ENCODE measurements around the gene TNFRSF6B.
"Not testable (repeated sequence)": the region's sequence is repeated elsewhere in the genome, so short reads cannot be mapped to it uniquely, and the experiment has no call there.

The TNFRSF6B gene, protein sequence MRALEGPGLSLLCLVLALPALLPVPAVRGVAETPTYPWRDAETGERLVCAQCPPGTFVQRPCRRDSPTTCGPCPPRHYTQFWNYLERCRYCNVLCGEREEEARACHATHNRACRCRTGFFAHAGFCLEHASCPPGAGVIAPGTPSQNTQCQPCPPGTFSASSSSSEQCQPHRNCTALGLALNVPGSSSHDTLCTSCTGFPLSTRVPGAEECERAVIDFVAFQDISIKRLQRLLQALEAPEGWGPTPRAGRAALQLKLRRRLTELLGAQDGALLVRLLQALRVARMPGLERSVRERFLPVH

DNA sequence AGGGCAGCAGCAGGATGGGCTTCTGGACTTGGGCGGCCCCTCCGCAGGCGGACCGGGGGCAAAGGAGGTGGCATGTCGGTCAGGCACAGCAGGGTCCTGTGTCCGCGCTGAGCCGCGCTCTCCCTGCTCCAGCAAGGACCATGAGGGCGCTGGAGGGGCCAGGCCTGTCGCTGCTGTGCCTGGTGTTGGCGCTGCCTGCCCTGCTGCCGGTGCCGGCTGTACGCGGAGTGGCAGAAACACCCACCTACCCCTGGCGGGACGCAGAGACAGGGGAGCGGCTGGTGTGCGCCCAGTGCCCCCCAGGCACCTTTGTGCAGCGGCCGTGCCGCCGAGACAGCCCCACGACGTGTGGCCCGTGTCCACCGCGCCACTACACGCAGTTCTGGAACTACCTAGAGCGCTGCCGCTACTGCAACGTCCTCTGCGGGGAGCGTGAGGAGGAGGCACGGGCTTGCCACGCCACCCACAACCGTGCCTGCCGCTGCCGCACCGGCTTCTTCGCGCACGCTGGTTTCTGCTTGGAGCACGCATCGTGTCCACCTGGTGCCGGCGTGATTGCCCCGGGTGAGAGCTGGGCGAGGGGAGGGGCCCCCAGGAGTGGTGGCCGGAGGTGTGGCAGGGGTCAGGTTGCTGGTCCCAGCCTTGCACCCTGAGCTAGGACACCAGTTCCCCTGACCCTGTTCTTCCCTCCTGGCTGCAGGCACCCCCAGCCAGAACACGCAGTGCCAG lies at the start of gene TNFRSF6B:
Gene TNFRSF6B (plus strand): TSS at position 25 of the 729 bp plus-strand sequence. CDS start 116 bp downstream, at position 141.
- peak; percentile 3 for DNase-seq (ENCODE audit: low spot score)

- DNase-seq (ENCODE audit: low spot score): no peak
Measured at GRCh38 chr20:63648190-63648589, 48.3 kb upstream of the TNFRSF6B start.

- no peak for DNase-seq (ENCODE audit: low spot score)
Measured at GRCh38 chr20:63648895-63649589, 47.4 kb upstream of the TNFRSF6B start.

GRCh38 chr20:63650486-63650885 lies 46.0 kb upstream of the TNFRSF6B start:
- not testable (repeated sequence) for DNase-seq (ENCODE audit: low spot score)

DNA sequence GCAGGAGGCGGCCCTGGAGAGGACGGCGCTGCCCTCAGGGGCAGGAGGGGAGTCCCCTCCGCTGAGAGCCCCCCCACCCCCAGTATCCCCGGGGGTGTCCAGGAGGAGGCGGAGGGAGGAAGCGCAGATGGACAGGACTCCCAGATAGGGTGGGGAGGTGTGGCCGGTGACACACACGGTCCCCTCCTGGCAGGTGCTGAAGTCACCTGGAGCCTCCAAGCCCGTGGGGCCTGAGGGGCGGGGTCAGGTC lies 44.6 kb upstream of the TNFRSF6B start:
- no peak for DNase-seq (ENCODE audit: low spot score)

DNA sequence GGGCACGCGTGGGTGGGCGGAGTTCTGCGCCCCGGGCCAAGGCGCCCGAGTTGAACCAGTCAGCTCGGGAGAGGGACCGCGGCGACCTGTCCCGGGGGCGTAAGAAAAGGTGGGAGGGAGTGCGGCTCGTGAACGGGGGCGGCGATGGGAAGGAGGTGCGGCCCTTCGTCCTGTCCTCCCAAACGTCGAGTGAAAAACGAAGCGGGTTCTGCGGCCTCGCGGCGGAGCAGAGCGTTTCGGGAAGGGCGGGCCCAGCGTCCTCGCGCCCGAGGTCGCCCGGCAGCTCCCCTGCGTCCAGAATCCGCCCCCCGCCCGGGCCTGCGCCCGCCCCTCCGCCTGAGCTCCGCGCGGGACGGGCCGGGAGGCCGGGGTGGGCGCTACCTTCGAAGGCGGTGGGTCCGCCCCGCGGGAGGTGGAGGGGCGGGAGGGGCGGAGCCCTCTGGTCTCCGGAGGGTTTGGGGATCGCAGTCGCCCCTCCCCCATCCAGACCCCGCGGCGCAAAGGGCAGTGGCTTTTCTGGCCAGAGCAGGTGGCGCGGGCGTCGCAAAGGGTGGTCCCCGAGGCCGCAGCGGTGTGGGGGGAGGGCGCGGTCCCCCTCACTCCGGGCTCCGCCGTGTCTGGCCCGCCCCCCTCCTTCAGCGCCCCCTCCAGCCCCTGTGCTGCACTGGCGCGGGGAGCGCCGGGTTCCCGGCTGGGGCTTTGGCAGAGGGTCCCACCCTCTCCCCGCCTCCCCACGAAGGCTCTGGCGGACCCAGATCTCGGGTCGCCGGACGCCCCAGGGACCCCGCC lies 44.1 kb upstream of the TNFRSF6B start:
- DNase-seq (ENCODE audit: low spot score): no peak

- DNase-seq (ENCODE audit: low spot score): peak; percentile 91
Measured at GRCh38 chr20:63653041-63653973, 43.1 kb upstream of the TNFRSF6B start, which contains the start of gene STMN3. Gene STMN3, minus strand, starts transcription at chr20:63653424. Its CDS starts 79 bp downstream, at chr20:63653345.

DNA sequence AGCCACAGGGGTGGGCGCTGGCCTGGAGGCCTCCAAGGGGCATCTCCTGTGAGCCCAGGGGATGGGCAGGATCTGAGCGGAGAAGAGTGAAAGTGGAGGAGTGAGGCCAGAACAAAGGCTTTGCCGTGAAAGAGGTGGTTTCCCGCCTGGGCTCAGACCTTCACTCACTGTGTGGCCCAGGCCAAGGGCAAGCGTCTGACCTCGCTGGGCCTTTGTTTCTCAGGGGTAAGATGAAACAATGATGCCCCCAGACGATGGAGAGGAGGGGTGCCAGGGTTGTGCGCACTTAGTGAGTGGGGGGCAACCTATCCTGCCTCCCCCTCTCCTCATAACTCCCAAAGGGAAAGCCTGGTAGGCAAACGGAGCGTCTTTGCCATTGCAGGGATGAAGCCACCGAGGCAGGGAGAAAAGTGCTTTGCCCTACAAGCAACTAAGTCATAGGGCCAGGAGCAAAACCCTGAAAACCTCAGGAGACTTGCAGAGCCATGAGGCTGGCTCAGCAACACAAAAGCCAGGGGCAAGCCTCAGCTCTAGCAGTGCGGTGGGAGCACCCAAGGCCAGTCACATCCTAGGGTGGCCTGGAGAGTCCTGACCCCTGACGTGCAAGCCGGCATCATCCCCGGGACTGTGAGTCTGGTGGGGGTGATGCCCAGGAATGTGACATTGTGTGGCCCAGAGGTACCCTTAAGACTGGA lies 42.3 kb upstream of the TNFRSF6B start:
- no peak for DNase-seq (ENCODE audit: low spot score)

- no peak for DNase-seq (ENCODE audit: low spot score)
Measured at GRCh38 chr20:63655249-63655648, 41.2 kb upstream of the TNFRSF6B start.

DNA sequence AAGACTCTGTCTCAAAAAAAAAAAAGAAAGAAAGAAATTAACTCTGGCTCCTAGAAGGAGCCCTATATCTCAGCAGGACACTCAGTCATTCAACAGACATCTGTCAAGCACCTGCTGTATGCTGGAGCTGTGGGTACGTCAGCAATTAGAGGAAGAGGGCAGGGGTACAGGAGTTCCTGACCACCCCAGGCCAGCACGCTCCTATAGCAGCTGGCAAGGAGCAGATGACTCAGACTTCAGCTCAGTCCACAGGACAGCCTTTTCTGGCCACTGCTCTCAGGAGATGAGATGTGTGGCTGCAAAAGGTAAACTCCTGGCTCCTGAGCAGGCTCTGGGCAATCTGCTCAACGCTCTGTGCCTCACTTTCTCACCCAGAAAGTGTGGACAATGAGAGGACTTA lies 40.0 kb upstream of the TNFRSF6B start:
- no peak for DNase-seq (ENCODE audit: low spot score)

GRCh38 chr20:63657260-63657936 lies 39.1 kb upstream of the TNFRSF6B start:
- DNase-seq (ENCODE audit: low spot score): no peak

- DNase-seq (ENCODE audit: low spot score): peak; percentile 98
Measured at GRCh38 chr20:63657937-63658748, 38.3 kb upstream of the TNFRSF6B start, which contains the start of gene RTEL1. Gene RTEL1, plus strand, starts transcription at chr20:63658312. Its CDS starts 1,091 bp downstream, at chr20:63659403.

DNA sequence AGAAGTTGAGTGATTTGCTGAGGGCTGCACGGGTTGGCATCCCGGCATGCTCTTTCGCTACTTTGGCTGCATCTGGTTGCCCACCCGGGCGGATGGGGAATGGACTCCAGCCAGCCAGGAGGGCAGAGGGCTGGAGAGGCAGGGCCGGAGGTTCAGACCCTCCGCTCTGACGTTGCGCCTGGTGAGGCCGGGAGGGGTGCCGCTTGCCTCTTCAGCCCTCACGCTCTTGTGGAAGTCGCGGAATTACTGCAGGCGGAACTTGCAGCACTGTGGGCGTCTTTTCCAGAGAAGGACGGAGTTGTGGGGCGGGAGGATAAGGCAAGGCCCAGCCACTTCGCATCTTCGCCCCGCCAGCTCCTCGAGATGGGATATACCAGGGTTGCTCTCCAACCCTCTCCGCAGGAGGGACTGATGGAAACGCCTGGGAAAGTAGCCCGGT lies 37.7 kb upstream of the TNFRSF6B start:
- peak; percentile 60 for DNase-seq (ENCODE audit: low spot score)

- no peak for DNase-seq (ENCODE audit: low spot score)
Measured at GRCh38 chr20:63659370-63659769, 37.1 kb upstream of the TNFRSF6B start.

DNA sequence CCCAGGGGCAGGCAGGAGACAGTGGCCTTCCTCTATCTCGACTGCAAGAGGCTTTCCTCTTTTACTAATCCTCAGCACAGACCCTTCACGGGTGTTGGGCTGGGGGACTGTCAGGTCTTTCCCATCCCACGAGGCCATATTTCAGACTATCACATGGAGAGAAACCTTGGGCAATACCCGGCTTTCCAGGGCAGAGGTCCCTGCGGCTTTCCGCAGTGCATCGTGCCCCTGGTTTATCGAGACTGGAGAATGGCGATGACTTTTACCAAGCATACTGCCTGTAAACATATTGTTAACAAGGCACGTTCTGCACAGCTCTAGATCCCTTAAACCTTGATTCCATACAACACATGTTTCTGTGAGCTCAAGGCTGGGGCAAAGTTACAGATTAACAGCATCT lies 36.3 kb upstream of the TNFRSF6B start:
- DNase-seq (ENCODE audit: low spot score): not testable (repeated sequence)

DNA sequence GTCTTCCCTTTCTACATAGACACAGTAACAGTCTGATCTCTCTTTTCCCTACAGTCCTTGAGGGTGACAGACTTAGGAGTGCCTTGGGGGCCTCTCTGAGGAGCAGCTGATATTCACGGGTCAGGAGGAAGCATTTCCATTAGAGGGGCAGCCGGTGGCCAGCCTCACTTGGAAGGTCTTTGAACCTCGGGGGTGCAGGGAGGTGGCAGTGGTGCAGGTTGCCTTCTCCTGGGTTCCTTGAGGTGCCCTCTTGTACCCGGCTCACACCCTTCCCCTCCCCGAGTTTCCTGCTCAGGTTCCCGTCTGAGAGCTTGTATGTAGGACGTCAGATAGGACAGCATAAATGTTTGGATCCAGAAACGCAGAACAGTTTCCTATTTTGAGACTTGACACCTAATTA lies 35.8 kb upstream of the TNFRSF6B start:
- no peak for DNase-seq (ENCODE audit: low spot score)

- DNase-seq (ENCODE audit: low spot score): no peak
Measured at GRCh38 chr20:63661108-63661507, 35.3 kb upstream of the TNFRSF6B start.

- no peak for DNase-seq (ENCODE audit: low spot score)
Measured at GRCh38 chr20:63661959-63662812, 34.3 kb upstream of the TNFRSF6B start.
